GM21360 (cell line): ENCODE results near the gene ZFP90.
"Not testable (repeated sequence)": the region's sequence is repeated elsewhere in the genome, so short reads cannot be mapped to it uniquely, and the experiment has no call there.

ENCODE experiments used
- ATAC-seq: cut with Tn5 transposase; IDR thresholded peaks from one replicate; pipeline ENCODE4 v1.9.1; 2021; ENCODE audit warnings: mild to moderate bottlenecking, moderate library complexity; ENCODE audit not compliant: unreplicated experiment

Gene ZFP90

DNA sequence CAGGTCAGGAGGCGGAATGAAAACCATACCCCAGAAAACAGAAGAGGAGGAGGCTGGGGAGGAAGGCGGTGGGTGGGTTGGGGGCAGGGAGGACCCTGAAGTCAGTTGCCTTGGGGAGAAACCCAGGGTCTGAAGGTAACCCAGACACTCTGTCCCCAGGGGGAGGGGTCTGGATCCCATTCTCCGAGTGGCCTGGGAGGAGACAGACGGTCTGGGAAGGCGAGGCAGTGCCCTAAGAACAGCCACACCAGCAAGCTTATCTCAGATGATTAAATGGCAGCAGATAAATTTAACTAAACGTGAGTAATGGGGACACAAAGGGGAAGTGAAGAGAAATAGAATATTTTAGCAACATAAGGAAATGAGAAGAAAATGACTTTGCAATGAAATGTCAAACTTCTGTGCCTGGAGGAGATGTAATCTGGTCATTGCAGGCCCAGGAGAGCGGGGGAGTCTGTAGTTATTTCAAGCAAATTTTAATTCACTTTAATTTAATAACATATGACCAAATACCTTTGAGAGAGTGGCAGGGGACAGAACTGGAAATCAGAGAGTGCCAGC, 21.4 kb upstream of the ZFP90 start:
- ATAC-seq = no peak

DNA sequence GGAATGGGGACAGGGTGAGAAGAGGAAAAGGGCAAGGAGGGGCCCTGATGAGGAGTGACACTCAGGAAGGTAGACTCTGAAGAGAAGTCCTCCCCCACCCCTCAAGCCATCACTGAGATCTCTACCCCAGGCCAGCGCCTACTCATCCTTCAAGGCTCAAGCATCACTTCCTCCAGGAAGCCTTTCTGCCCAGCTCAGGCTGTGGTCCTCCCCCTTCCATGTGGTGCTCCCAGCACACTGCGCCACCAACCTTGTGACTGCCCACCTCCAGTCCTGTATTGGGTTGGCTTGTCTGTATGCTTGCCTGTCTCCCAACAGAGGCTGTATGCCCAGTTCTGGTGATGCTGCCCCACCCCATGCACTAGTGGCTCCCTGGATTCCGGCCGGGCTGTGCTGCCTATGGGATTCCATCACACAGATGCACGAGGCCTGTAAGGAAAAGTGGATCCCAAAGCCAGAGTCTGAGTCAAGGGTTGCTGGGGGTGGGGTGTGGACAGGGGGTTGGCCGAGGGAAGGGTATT, 19.8 kb upstream of the ZFP90 start:
- ATAC-seq = no peak

DNA sequence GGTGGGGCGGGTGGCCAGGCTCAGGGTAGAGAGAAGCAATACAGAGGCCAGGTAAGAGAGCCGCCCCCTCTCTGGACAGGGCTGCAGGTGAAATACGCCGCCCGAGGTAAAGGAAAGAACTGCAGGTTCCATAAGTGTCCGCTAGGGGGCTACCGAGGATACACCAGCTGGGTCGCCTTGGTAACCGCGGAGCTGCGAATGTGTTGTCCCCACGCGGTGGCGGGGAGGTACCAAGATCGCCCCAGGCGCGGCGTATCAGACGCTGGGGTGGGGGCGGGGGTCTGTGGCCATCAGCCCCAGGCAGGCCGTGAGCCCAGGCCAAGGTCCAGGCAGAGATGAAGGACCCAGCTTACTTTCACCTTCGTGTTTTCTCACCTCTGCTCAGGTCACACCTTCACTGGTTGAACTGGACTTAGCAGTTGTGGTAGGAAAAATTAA, 18.4 kb upstream of the ZFP90 start:
- ATAC-seq = peak; percentile 79

DNA sequence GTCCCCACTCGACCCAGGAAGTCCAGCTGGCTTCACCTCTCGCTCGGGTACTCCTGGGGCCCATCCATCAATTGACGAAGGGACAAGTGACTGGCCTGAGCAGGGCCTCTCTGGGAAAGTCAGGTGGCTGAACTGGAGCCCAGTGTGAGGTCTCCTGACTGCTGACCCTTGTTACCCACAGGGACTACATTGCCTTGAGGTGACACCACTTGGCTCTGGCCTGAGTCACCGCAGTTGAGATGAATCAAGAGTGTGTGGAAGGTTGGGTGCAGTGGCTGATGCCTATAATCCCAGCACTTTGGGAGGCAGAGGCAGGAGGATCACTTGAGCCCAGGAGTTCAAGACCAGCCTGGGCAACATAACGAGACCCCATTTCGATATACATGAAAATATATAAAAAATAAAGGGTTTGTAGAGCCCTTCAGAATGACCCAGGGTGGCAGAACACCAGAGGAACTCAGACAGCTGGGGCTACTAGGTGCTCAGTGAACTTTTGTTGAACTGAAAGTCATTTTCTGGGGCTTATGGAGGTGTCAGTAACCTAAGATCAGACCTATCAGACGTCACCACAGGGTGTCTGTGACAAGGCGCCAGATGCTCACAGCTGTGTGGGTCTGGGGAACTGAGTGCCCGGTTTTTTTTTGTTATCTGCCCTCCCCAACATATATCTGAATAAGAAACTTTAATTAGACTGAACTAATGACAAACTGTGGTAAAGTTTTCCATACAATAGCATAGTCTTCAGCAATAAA, 14.8 kb upstream of the ZFP90 start:
- ATAC-seq = no peak

- ATAC-seq = no peak
Observed at GRCh38 chr16:68526143-68526781, 12.8 kb upstream of the ZFP90 start.

- ATAC-seq = no peak
Observed at GRCh38 chr16:68526782-68527145, 12.3 kb upstream of the ZFP90 start.

DNA sequence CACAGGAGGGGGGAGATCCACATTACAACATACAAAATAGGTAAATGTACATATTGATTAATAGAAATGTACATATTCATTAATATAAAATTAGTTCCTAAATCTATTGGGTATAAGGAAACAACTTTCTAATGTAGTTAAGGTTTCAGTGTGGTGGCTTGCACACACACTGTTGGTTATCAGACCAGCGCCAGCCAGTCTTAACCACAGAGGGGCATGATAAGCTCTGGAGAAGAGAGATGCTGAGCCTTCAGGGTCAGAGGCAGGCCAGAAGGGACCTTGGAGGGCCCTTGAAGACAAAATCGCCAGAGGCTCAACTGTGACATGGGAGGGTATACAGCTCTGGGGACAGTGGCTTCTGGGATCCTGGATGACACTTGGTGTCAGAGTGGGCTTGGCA, 10.9 kb upstream of the ZFP90 start:
- ATAC-seq = no peak

- peak; percentile 72 for ATAC-seq
Observed at GRCh38 chr16:68528686-68529379, 10.3 kb upstream of the ZFP90 start.

DNA sequence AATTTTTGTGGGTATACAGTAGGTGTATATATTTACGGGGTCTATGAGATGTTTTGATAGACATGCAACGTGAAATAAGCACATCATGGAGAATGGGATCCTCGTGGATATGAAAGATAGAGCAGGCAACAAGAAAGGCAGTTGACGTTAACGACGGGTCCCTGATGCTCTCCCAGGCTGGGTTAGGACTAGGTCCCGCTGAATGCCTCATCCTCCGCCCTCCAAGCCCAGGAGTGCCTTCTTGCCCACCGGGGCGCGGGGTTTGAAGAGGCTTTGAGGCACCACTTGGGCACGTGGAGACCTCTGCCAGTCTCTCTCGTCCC, 9.5 kb upstream of the ZFP90 start:
- peak; percentile 11 for ATAC-seq

DNA sequence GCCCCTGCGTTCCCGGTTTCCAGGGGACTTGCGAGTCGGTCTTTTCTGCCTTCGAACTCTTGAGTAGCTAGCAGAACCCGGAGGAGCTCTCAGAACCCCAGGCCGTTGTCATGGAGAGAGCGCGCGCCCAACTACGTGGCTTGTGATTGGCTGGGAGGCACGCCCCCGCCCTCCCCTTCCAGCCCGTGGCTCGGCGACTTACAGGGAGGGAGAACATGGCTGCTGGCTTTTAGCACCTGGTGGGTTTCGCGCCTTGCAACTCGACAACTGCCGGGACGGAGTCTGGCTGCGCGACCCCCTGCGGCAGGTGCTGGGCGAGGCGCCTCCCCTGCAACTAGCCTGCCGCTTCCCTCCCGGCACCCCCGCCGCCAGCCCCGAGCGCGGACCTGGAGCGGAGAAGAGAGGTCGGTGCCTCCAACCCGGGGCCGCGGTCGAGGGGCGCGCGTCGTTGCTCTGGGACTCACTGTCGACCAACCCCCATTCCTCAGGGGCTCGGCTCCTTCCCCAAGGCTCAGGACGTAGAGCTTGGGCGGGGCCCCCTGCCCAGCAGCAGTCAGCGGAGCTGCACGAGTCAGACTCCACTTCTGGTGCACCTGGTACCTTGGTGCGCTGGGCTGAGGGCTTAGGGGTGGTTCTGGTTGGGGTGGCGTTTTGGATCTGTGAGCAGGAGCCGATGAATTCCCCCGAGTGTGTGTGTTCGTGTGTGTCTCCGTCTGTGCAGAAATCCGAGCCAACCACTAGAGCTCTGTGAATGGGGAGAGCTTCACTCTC, 9.0 kb upstream of the ZFP90 start:
- ATAC-seq = peak; percentile 64

GRCh38 chr16:68533937-68534336, 5.2 kb upstream of the ZFP90 start:
- no peak for ATAC-seq

- ATAC-seq = no peak
Observed at GRCh38 chr16:68535331-68535730, 3.8 kb upstream of the ZFP90 start.

- ATAC-seq = no peak
Observed at GRCh38 chr16:68539711-68540239, 684 bp downstream of the ZFP90 start.

GRCh38 chr16:68548947-68549346, 9.9 kb downstream of the ZFP90 start:
- no peak for ATAC-seq

GRCh38 chr16:68553186-68553585, 14.1 kb downstream of the ZFP90 start:
- ATAC-seq = no peak

DNA sequence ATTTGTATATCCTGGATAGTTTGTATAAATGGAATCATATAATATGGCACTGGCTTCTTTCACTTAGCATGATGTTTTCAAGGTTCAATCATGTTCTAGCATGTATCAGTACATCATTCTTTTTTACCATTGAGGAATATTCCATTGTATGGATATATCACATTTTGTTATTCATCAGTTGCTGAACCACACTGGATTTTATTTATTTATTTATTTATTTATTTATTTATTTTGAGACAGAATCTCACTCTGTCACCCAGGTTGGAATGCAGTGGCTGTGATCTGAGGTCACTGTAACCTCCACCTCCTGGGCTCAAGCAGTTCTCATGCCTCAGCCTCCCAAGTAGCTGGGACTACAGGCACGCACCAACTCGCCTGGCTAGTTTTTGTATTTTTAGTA, 21.2 kb downstream of the ZFP90 start:
- not testable (repeated sequence) for ATAC-seq

DNA sequence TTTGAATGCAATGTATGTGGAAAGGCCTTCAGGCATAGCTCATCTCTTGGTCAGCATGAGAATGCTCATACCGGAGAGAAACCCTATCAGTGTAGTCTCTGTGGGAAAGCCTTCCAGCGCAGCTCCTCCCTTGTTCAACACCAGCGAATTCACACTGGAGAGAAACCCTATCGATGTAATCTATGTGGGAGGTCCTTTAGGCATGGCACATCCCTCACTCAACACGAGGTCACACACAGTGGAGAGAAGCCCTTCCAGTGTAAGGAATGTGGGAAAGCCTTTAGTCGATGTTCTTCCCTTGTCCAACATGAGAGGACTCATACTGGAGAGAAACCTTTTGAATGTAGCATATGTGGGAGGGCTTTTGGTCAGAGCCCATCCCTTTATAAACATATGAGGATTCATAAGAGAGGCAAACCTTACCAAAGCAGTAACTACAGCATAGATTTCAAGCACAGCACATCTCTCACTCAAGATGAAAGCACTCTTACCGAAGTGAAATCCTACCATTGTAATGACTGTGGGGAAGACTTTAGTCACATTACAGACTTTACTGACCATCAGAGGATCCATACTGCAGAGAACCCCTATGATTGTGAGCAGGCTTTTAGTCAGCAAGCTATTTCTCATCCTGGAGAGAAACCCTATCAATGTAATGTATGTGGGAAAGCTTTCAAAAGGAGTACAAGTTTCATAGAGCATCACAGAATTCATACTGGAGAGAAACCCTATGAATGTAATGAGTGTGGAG, 24.7 kb downstream of the ZFP90 start:
- no peak for ATAC-seq

DNA sequence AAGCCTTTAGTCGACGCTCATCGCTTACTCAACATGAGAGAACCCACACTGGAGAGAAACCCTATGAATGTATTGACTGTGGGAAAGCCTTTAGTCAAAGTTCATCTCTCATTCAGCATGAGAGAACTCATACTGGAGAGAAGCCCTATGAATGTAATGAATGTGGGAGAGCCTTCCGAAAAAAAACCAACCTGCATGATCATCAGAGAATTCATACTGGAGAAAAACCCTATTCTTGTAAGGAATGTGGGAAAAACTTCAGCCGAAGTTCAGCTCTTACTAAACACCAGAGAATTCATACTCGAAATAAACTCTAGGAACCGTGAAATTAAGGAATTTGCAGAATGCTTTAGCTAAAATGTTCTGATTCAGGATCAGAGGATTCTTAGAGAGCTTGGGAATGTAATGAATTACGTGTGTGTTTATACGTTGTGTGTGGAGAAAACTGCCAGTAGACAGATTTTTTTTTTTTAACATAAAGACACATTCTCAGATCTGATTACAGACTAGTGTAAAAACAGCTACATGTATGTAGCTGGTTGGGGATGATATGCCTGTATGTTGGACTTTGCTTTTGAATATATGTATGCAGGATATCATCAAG, 25.4 kb downstream of the ZFP90 start:
- no peak for ATAC-seq

DNA sequence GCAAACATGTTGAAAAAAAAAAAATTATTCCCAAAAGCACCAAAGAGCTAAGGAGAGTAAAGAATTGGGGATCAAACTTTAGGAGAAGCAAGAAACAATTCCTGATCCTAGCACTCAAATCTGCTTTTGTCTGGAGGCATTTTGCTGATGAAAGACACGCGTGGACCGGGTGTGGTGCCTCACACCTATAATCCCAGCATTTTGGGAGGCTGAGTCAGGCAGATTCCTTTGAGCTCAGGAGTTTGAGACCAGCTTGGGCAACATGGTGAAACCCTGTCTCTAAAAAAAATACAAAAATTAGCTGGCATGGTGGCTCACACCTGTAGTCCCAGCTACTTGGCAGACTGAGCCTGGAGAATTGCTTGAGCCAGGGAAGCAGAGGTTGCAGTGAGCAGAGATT, 35.4 kb downstream of the ZFP90 start:
- ATAC-seq = no peak

DNA sequence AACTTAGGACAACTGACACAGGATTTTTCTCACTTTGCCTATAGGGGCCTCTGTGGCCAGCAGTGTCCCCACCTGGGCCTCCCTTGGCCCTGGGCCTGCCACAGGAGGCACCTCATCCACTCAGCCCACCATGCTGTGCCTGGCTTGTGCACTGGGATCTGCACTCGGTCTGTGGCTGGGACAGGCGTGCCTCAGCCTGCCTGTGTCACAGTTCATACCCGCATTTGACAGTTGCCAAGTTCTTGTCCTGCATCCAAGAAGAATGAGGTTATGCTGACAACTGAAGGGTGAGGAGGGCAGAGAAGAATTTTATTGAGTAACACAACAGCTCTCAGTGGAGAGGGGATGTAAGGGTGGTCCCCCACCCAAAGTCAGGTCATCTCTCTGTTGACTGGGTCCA, 36.0 kb downstream of the ZFP90 start:
- ATAC-seq = no peak
